Inferior parietal cortex (tissue), 1 donor: Measurements from ENCODE around the gene SLC34A3.

Source experiments
- DNase-seq: peaks from one replicate; pipeline ENCODE4 v3.0.0-alpha.2; 2016; ENCODE audit errors: extremely low spot score

The SLC34A3 gene

DNA sequence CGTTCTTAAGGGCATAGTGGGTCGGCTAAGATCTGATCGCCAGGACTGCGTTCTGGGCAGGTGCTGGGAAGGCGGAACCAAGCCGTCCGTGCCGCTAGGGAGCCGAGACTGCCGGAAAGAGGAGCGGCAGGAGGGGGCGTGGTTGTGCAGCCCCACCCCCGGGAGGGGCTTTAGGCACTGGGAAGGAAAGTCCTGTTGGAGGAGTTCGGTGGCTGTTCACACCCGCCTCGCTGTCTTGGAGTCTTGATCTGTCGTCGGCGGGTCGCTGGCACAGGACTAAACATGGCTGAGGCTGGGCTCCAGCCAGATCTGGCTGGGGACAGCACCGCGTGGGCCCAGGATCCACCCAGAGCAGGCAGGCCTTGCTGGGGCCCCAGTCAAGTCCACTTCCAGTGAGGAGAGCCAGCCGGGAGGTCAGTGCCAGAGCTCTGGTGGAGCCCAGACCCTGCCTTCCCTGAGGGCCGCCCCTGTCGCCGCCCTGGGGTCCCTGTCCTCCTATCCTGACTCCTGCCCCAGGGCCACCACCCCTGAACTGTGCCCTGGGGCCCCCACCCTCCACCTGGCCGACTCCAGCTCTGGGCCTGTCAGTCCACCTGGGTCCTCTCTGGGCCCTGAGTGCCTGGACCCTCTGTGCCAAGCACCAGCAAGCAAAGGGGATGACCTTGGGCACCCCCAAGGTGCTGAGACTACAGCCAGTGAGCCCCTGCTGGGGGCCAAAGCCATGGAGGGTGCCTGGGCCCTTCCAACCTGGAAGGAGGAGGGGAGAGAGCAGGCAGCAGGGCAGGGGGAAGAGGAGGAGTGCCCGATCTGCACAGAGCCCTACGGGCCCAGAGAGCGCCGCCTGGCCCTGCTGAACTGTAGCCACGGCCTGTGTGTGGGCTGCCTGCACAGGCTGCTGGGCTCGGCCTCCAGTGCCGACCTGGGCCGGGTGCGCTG is 13.2 kb upstream of the SLC34A3 start:
- DNase-seq = no peak

DNA sequence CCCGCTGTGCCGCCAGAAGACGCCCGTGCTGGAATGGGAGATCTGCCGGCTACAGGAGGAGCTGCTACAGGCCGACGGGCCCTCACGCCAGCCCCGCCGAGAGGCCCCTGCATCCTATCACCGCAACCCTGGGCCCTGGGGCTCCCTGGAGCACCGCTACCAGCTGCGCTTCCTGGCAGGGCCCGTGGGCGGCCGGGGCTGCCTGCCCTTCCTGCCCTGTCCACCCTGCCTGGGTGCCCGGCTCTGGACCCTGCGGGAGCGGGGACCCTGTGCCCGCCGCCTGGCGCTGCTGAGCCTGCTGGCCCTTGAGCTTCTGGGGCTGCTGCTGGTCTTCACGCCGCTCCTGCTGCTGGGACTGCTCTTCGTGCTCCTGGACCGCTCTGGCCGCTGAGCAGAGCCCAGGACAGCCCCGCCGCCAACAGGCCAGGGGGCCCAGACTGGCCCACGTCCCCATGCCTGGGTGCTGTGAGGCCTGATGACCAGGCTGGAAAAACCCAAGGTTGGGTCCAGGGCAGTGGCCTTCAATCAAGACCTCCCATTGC is 12.4 kb upstream of the SLC34A3 start:
- DNase-seq = no peak

DNA sequence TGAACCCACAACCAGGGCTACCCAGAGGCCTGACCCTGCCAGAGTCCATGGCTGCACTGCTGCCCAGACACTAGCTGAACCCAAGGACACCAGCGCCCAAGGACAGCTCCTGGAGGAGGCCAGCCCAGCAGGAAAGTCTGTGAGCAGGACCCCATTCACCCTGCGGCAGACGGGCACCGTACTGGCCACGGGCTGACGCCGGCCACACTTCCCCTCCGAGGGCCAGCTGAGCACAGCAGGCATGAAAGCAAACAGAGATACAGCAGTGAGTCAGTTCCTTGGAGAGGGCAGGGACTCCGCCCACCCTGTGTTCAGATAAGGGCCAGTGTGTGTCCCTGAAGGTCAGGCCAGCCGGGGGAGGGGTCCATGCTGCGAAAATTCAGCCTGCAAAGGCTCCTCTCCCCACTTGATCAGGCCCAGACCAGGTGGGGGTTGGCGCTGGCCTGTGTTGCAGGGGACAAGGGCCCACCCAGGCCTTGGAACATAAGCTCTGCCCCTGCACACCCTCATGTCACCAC is 11.9 kb upstream of the SLC34A3 start:
- DNase-seq = no peak

DNA sequence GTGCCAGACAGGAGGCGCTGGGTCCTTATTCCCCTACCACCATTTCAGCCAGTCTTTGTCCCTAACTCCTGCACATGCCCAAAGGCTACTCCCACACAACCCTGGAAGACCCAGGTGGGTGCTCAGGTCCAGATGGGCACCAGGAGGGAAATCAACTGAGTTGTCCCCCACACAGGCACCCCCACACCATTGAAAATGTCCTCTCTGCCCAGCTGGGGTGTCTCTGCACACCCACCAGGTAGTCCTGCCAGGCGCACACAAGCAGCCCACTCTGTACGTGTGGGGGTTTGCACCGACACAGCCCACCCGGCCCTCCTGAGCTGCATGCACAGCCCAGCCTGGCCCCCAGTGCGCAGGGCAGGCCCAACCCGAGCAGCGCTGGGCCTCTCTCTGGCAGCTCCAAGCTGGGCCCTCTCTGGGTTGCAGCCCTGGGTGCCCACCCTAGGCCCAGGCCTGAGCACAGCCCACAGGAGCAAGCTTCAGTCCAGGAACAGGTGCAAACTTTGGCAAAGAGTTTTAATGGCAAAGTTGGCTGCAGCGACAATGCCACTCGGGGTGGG is 10.9 kb upstream of the SLC34A3 start:
- no peak for DNase-seq

DNA sequence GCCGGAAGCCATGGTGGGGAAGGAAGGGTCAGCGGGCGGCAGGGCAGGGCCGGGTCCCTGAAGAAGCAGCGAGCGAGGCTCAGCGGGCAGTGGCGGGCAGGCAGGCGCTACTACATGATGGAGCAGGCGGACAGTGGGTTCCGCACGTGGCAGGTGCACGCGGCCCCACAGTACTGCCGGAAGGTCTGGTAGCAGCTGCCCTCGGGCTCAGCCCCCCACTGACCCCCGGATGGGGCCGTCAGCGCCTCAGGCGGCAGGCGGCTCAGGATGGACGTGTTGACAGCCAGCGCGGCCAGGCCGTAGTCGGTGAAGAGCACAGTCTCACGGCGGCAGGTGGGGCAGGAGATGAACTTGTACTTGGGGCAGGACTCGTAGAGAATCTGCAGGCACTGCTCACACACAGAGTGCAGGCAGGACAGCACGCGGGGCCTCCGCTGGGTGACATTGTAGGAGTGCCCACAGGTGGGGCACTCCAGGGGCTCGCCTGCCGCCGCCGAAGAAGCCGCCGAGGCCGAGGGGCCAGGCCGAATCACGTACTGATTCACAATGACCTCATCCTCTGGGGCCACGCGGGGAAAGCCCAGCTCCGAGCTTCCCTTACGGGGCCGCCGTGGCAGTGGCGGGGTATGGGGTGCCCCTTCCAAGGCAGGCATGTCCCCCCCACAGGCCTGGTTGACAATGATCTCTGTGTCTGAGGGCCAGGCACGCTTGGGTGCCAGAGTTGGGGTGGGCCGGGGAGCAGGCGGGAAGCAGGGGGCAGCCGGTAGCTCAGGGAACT is 10.2 kb upstream of the SLC34A3 start:
- no peak for DNase-seq

DNA sequence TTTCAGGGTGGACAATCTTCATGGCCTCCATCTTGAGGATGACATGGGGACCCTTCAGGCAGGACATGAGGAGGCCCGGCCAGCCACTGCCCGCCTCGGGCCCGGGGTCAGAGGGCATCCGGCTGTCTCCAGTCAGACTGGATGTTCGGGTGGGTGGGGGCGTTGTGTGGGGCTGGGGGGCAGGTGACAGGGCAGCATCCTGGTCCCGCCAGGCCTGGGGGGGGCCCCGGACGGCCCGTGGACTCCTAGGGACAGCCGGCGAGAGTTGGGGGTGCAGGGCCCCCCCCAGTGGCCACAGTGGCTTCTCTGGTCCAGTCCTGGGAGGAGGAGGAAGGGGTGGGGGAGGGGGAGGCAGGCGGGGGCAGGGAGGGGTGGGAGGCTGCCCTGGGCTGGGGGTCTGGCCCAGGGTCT is 9.6 kb upstream of the SLC34A3 start:
- no peak for DNase-seq

DNA sequence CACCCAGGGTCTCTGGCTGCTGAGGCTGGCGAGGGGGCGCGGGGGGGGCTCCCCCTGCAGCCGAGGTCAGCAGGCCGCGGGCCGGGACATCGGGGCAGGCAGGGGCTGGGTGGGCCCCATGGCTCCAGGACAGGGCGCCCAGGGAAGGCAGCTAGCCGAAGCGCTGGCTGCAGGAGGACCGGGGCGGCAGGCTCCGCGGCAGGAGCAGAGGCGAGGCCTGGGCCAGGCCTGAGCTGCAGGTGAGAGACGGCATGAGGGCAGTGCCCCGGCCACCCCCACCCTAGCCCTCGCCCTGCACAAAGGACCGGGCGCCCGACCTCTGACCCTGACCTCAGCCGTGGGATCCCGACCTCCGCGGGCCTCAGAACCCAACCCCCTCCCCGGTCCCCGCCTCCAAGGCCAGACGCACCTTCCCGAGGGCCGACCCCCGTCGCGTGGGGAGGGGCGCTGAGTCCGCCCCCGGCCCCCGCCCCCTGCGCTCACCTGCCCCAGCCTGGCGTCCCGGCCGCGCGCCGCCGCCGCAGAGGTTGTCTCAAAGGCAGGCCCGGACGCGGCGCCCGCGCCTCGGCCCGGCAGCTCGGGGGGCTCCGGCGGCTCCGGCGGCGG is 9.1 kb upstream of the SLC34A3 start:
- no peak for DNase-seq

DNA sequence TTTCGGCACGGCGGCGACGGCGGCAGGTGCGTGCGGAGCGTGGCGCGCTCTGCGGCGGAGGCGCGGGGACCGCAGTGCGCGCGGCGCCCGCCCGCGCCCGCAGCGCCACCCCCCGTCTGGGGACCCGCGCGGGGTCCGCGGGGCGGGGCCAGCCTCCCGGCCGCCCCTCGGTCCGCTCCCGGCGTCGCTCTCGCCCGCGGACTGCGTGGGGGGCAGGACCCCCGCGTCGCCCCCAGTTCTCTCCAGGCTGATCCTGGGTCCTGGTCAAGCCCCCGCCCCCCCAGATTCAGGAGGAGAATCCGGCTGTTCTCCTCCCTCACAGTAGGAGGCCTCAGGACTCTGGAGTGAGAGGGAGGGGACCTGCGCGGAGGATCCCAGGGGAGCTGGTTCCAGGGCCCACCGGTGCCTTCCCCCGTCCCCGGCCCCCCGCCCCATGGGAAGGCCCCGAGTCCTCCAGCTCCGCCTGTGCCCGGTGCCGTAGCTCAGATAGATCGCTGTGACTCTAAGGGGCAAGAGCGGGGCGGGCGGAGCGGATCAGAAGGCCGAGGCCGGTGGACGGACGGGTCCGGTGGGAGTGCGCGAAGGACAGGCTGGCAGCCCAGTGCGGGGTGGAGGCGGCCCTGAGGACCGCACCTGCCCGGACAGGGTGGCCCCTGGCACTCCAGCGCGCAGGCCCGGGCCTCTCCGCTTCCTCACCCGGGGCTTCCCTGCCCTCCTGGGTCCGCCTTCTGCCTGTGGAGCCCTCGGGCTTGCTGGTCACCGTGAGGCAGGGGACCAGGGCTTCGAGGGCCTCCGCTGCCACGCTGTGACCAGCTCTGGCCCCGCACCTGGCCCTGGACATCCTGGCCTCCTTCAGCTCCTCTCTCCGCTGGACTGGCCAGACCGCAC is 8.3 kb upstream of the SLC34A3 start, which contains the start of gene RNF208:
Gene RNF208 (minus strand): TSS at position 51 of the 888 bp plus-strand sequence. CDS start 1,028 bp downstream, outside the sequence.
- DNase-seq = no peak

DNA sequence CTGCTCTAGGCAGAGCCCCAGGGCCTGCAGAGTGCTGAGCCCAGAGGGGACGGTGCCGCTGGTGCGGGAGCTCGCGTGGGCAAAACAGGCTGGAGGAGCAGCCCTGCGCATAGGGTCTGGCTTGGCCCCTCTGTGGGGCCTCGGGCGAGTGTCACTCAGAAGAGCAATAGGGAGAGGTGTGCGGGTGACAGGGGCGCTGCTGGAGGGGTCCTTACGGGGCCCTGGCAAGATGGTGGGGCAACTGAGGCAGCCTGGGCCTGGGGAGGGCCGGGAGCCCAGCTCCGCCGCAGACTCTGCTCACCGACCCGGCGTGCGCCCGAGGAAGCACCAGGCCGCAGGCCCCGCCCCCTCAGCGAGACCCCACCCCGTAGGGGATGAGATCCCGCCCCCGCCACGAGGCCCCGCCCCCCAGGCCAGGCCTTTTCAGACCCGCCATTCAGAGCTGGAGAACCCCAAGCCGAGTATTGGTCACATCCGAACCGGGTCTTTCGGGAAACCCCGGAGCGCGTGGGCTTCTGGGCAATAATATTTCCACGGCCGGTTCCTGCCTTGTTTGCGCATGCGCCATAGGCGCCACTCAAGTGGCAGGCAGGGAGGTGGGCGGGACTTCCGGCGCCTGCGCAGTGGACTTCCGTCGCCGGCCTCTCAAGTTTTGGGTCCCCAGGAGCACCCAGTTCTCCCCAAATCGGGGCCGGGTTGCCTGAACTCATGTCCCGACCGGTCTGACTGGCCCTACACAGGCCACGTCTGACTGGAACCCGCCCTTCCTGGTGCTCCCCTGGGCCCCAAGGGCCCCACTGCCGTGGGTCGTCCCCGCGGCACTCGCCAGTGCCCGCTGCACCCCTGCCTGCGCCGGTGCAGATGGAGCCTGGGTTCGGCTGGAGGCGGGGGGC is 7.4 kb upstream of the SLC34A3 start:
- DNase-seq = peak; percentile 97

DNA sequence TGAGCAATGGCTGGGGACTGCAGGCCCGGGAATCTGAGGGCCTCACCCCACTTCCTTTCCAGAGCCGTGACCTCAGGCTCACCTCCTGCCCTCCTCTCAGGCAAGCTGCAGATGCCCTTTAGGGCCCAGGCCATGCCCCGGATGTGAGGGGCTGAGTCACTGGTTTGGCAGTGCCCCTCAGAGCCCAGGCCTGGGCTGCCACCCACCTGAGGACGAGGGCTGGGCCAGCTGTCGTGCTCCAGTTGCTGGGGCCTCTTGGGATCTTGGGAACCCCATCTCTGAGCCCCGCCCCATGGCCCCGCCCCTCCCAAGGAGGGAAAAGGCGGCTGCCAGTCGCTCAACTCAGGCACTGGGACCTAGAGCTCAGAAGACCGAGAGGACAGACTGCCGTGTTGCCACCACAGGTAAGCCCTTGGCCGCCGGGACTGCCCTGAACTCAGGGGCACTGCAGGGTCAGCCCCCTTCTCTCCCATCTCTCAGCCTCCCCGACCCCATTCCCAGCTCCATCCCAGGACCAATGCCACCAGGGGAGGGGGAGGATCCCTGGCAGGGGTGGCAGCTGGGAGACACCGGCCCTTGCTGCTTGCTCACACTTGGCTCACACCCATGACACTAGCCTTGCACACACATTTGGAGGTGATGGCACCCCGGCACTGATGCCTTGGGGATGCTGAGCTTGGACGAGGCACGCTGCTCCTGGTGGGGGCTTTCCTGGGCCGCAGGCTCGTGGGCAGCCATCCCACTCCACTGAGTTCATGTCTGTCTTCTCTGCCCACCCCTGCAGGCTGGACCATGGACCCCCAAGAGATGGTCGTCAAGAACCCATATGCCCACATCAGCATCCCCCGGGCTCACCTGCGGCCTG is 5.6 kb upstream of the SLC34A3 start, which contains the start of gene CYSRT1:
Gene CYSRT1 (plus strand): TSS at position 345 of the 865 bp plus-strand sequence. CDS start 448 bp downstream, at position 793.
- no peak for DNase-seq

DNA sequence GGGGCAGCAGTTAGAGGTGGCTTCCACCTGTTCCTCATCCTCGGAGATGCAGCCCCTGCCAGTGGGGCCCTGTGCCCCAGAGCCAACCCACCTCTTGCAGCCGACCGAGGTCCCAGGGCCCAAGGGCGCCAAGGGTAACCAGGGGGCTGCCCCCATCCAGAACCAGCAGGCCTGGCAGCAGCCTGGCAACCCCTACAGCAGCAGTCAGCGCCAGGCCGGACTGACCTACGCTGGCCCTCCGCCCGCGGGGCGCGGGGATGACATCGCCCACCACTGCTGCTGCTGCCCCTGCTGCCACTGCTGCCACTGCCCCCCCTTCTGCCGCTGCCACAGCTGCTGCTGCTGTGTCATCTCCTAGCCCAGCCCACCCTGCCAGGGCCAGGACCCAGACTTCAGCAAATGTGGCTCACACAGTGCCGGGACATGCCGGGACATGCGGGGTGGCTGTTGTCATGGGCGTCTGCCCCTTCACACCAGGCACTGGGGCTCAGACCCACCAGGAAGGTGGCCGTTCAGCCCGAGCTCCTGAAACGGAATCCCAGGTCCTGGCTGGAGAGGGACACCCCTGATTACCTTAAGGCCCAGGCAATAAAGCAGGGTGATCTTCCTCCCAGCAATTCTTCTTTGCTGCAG is 4.9 kb upstream of the SLC34A3 start:
- no peak for DNase-seq

DNA sequence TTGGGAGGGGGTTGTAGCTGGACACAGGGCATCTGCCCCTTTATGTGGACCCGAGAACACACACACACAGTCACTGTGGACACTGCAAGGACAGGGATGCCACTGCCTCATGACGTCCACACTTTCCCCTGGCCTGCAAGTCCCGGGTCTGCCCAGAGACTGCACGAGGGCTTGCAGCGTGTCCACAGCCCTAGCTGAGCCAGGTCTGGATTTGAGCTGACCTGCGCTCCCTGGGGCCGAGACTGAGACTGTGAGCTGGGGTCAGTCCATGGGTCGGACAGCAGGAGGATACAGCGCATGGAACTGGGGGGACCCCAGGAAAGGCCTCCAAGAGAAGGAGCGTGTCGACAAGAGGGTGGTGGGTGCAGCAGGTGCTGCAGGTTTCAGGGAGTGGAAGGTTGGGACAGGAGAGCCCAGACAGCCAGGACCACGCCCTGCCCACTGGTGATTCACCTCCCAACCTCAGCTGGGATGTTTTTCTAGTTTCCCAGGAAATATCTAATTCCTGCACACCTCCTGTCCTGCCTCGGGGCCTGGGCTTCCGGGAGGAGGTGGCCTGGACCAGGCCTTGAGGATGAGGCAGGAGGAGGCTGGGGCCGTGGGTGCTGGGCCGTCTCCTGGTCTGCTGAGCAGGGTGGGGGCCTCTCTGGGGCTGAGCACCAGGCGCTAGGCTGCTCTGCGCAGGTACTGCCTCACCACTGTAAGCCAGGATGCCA is 4.2 kb upstream of the SLC34A3 start:
- no peak for DNase-seq

DNA sequence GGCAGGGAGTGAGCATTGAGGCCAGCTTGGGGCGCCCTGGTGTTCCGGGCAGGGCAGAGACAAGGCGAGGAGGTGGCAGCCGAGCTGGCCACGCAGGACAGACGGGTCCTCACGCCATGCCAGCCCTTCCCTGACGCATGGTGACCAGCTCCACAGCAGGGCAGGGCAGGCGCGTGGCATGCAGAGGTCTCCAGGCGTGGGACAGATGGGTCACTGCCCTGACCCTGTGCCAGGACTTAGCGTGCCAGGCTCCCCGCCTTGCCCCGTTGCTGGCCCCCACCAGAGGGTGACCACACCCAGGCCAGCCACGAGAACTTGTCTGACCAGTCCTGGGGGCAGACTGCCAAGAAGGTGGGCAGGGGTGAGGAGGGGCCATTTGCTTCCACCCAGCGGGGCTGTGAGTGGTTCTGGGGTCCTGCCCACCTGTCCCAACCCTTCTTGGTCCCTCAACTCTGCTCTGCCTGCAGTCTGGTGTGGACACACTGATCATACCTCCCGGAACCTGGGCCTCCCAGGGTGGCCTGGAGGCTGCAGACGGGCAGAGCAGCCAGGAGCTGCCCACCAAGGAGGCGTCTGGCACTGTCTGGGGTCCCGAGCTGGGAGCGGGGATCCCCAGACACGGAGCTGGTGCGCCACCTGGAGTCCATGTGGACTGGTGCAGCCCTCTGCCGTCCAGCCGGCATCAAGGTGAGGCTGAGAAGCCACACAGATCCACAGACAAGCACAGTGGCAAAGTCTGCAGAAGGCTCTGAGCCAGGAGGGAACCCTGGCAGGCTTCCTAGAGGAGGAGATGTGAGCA is 3.4 kb upstream of the SLC34A3 start, which contains the start of gene RNF224:
Gene RNF224 (plus strand): TSS at position 449 of the 799 bp plus-strand sequence. CDS start 834 bp downstream, outside the sequence.
- peak; percentile 68 for DNase-seq

DNA sequence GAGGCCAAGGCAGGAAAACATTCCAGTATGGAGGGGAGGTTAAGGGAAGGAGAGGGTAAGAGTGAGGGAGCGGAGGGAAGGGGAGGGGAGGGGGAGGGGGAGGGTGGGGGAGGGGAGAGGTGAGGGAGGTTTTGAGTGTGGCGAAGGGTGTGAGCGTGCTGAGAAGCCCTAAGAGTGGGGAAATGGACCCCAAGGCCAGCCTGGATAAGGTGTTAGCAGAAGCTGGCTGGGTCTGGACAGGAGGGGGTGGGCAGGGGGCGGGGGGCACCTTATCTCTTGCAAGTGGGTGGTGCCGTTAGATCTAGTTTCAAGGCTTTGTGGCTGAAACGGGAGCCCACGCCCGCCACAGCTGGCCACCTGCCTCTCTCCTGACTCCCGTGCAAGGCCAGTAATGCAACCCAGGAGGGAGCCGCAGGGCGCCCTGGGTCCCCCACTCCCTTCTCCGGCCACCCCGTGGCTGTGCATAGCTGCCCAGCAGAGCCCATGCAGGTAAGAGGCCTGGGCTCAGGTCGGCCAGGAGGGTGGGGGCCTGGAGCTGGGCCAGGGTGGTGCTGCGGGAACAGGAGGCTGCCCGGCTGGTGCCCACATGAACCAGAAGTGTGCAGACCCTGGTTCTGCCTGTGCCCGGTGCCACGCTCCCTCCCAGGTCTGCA is 2.7 kb upstream of the SLC34A3 start:
- DNase-seq = no peak

DNA sequence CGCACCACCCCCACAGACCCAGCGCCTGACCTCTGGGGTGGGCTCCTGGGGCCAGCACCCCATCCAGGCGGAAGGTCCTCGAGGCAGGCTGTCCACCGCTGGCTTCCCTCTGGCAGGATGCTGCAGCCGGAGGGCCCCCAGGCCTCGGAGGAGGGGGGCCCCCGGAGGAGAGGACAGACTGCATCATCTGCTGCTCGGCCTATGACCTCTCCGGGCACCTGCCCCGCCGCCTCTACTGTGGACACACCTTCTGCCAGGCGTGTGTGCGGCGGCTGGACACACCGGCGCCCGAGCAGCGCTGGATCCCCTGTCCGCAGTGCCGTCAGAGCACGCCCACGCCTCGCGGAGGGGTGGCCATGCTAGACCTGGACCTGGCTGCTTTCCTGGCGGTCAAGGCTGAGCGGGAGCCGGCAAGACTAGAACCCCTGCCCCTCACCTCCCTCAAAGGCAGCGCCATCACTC is 2.2 kb upstream of the SLC34A3 start:
- no peak for DNase-seq
